GM18951 (cell line): ENCODE data around the gene XXYLT1.

Experiments
- POLR2A ChIP-seq: IDR thresholded peaks from 4 replicates; pipeline ENCODE4 v1.6.1; 2011; ENCODE audit warnings: mild to moderate bottlenecking; ENCODE audit not compliant: insufficient read length, insufficient read depth; ENCODE audit errors: extremely low read depth
- in situ Hi-C: fragments of 300-500 bp; cut with MboI; formaldehyde crosslinking; loops from one replicate; pipeline ENCODE4 v1.12.0; 2022; ENCODE audit warnings: low sequenced_read_pairs, mixed read lengths, inconsistent platforms; ENCODE audit not compliant: unreplicated experiment

The XXYLT1 gene

GRCh38 chr3:195083659-195084058, 187.3 kb downstream of the XXYLT1 start:
- TF ChIP-seq POLR2A, result no peak
- in situ Hi-C loops, result no loop called here

GRCh38 chr3:195082811-195083210, 188.1 kb downstream of the XXYLT1 start:
- TF ChIP-seq POLR2A, result no peak
- in situ Hi-C loops, result no loop called here

GRCh38 chr3:195081242-195081963, 189.6 kb downstream of the XXYLT1 start:
- in situ Hi-C loops, result no loop called here
- no peak for TF ChIP-seq POLR2A

GRCh38 chr3:195080571-195081151, 190.3 kb downstream of the XXYLT1 start:
- no peak for TF ChIP-seq POLR2A
- in situ Hi-C loops, result no loop called here

GRCh38 chr3:195080125-195080524, 190.8 kb downstream of the XXYLT1 start:
- in situ Hi-C loops, result no loop called here
- TF ChIP-seq POLR2A, result no peak

- in situ Hi-C loops, result no loop called here
- TF ChIP-seq POLR2A, result no peak
These were observed 191.3 kb downstream of the XXYLT1 start for GRCh38 chr3:195079636-195080035.

- TF ChIP-seq POLR2A, result no peak
- in situ Hi-C loops, result no loop called here
These were observed 192.0 kb downstream of the XXYLT1 start for GRCh38 chr3:195078891-195079440.

- TF ChIP-seq POLR2A, result no peak
- in situ Hi-C loops, result no loop called here
These were observed 193.1 kb downstream of the XXYLT1 start for GRCh38 chr3:195077611-195078540.

- in situ Hi-C loops, result no loop called here
- no peak for TF ChIP-seq POLR2A
These were observed 193.9 kb downstream of the XXYLT1 start for GRCh38 chr3:195076981-195077610.

GRCh38 chr3:195075941-195076875, 194.8 kb downstream of the XXYLT1 start:
- in situ Hi-C loops, result no loop called here
- no peak for TF ChIP-seq POLR2A

- in situ Hi-C loops, result no loop called here
- no peak for TF ChIP-seq POLR2A
These were observed 195.6 kb downstream of the XXYLT1 start for GRCh38 chr3:195075199-195075940.
